HepG2 (cell line): ENCODE results near the gene DUS1L. TPM values are rescaled to one million over a fixed set of nuclear protein-coding genes. Genes with fewer than 3 reads are reported as not detected.

Experiments used
- GTF2F1 ChIP-seq: fragments of 150-350 bp; IDR thresholded peaks from 2 replicates; pipeline ENCODE4 v1.6.1; 2014; ENCODE audit warnings: low read length
- HNF4A ChIP-seq: sonication (generic); formaldehyde crosslinking; IDR thresholded peaks from 2 replicates; pipeline ENCODE4 v1.4.0; 2020; ENCODE audit warnings: missing genetic modification reagents
- MXD4 ChIP-seq: IDR thresholded peaks from 2 replicates; pipeline ENCODE4 v1.6.1; 2016; ENCODE audit warnings: mild to moderate bottlenecking, missing biosample characterization, missing genetic modification reagents
- SOX5 ChIP-seq: IDR thresholded peaks from 2 replicates; pipeline ENCODE4 v1.6.1; 2016; ENCODE audit warnings: borderline replicate concordance
- WIZ ChIP-seq: sonication (generic); formaldehyde crosslinking; IDR thresholded peaks from 2 replicates; pipeline ENCODE4 v1.5.1; 2020; ENCODE audit warnings: mild to moderate bottlenecking, missing genetic modification reagents
- ZNF337 ChIP-seq: sonication (generic); formaldehyde crosslinking; IDR thresholded peaks from 2 replicates; pipeline ENCODE4 v1.5.1; 2020; ENCODE audit warnings: missing genetic modification reagents, low read depth, mild to moderate bottlenecking, borderline replicate concordance
- ZNF431 ChIP-seq: sonication (generic); formaldehyde crosslinking; IDR thresholded peaks from 2 replicates; pipeline ENCODE4 v1.9.0; 2022; ENCODE audit warnings: missing genetic modification reagents, low read depth, mild to moderate bottlenecking, borderline replicate concordance
- ZNF597 ChIP-seq: sonication (generic); formaldehyde crosslinking; IDR thresholded peaks from 2 replicates; pipeline ENCODE4 v1.5.0; 2020; ENCODE audit warnings: missing genetic modification reagents
- ZNF740 ChIP-seq: sonication (generic); formaldehyde crosslinking; IDR thresholded peaks from 2 replicates; pipeline ENCODE4 v1.4.0; 2020; ENCODE audit warnings: missing genetic modification reagents
- polyA plus RNA-seq, 8 experiments: library from polyadenylated mRNA; depleted of rRNA in 3 of 8; stranded (reverse) in 7 of 8; unstranded in 1 of 8; fragments of >200 nt; fragmentation: Illumina TruSeq in 4 of 8; extraction: Trizol in 4 of 8; gene quantifications; 2 replicates each; pipeline versions ENCODE4 v1.2.1 to v1.2.3, GENCODE V29; 2011 to 2016; ENCODE audit warnings: low read depth in 4 of 8, missing spikeins in 1 of 8, mixed read lengths in 1 of 8; ENCODE audit not compliant: insufficient read depth in 1 of 8
- total RNA-seq, 5 experiments: library from RNA; depleted of rRNA; stranded (reverse); fragments of >200 nt; fragmentation: Illumina TruSeq; extraction: Trizol; gene quantifications; 2 replicates each; pipeline ENCODE4 v1.2.3, GENCODE V29; 2016; ENCODE audit warnings: low read depth in 1 of 5
- TF ChIP-seq, protein P1 (sequence below): fragments of 450-650 bp; IDR thresholded peaks from 2 replicates; pipeline ENCODE4 v1.6.1; 2017; ENCODE audit warnings: mild to moderate bottlenecking
- TF ChIP-seq, protein P2 (sequence below): sonication (generic); formaldehyde crosslinking; IDR thresholded peaks from 2 replicates; pipeline ENCODE4 v1.4.0; 2020; ENCODE audit warnings: missing genetic modification reagents; ENCODE audit errors: not compliant biosample characterization
- TF ChIP-seq, protein P3 (sequence below): sonication (generic); formaldehyde crosslinking; IDR thresholded peaks from 2 replicates; pipeline ENCODE4 v1.4.0; 2020; ENCODE audit warnings: missing genetic modification reagents, mild to moderate bottlenecking, borderline replicate concordance

The DUS1L gene
- total and polyA plus RNA-seq, 2 of the 13 experiments (the other 11 are each of a cell fraction or from before 2014, with no cell fraction given) = 81.0 to 109 TPM

- TF ChIP-seq ZNF597 (CRISPR knock-in tag) (no peak), ZNF431 (no peak), GTF2F1 (no peak), MXD4 (CRISPR knock-in tag) (no peak), WIZ (CRISPR knock-in tag) (no peak), ZNF740 (CRISPR knock-in tag) (no peak), SOX5 (CRISPR knock-in tag) (no peak), HNF4A (no peak), ZNF337 (CRISPR knock-in tag) (no peak)
- TF ChIP-seq, protein P1, sequence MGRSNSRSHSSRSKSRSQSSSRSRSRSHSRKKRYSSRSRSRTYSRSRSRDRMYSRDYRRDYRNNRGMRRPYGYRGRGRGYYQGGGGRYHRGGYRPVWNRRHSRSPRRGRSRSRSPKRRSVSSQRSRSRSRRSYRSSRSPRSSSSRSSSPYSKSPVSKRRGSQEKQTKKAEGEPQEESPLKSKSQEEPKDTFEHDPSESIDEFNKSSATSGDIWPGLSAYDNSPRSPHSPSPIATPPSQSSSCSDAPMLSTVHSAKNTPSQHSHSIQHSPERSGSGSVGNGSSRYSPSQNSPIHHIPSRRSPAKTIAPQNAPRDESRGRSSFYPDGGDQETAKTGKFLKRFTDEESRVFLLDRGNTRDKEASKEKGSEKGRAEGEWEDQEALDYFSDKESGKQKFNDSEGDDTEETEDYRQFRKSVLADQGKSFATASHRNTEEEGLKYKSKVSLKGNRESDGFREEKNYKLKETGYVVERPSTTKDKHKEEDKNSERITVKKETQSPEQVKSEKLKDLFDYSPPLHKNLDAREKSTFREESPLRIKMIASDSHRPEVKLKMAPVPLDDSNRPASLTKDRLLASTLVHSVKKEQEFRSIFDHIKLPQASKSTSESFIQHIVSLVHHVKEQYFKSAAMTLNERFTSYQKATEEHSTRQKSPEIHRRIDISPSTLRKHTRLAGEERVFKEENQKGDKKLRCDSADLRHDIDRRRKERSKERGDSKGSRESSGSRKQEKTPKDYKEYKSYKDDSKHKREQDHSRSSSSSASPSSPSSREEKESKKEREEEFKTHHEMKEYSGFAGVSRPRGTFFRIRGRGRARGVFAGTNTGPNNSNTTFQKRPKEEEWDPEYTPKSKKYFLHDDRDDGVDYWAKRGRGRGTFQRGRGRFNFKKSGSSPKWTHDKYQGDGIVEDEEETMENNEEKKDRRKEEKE = no peak
- TF ChIP-seq, protein P2, sequence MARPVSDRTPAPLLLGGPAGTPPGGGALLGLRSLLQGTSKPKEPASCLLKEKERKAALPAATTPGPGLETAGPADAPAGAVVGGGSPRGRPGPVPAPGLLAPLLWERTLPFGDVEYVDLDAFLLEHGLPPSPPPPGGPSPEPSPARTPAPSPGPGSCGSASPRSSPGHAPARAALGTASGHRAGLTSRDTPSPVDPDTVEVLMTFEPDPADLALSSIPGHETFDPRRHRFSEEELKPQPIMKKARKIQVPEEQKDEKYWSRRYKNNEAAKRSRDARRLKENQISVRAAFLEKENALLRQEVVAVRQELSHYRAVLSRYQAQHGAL = no peak
- TF ChIP-seq, protein P3, sequence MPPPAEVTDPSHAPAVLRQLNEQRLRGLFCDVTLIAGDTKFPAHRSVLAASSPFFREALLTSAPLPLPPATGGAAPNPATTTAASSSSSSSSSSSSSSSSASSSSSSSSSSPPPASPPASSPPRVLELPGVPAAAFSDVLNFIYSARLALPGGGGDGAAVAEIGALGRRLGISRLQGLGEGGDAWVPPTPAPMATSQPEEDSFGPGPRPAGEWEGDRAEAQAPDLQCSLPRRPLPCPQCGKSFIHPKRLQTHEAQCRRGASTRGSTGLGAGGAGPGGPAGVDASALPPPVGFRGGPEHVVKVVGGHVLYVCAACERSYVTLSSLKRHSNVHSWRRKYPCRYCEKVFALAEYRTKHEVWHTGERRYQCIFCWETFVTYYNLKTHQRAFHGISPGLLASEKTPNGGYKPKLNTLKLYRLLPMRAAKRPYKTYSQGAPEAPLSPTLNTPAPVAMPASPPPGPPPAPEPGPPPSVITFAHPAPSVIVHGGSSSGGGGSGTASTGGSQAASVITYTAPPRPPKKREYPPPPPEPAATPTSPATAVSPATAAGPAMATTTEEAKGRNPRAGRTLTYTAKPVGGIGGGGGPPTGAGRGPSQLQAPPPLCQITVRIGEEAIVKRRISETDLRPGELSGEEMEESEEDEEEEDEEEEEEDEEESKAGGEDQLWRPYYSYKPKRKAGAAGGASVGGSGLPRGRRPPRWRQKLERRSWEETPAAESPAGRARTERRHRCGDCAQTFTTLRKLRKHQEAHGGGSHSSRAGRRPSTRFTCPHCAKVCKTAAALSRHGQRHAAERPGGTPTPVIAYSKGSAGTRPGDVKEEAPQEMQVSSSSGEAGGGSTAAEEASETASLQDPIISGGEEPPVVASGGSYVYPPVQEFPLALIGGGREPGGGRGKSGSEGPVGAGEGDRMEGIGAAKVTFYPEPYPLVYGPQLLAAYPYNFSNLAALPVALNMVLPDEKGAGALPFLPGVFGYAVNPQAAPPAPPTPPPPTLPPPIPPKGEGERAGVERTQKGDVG = no peak
These were observed 10.6 kb upstream of the DUS1L start (continued) for GRCh38 chr17:82076018-82076784.
